Karpas-422 (cell line): ENCODE data around the gene SHISA5. TPM values are rescaled to one million over a fixed set of nuclear protein-coding genes. Genes with fewer than 3 reads are reported as not detected.
"Not testable (repeated sequence)": the region's sequence is repeated elsewhere in the genome, so short reads cannot be mapped to it uniquely, and the experiment has no call there.

Source experiments
- DNase-seq: peaks from one replicate; pipeline ENCODE4 v3.0.0-alpha.2; 2015
- H2AFZ ChIP-seq: fragments of 200-600 bp; sonication (generic); 2 replicates; pipeline ENCODE4 v1.6.1; 2014; ENCODE audit warnings: antibody characterized with exemption, low read length, mixed read lengths
- H3K27ac ChIP-seq: fragments of 200-600 bp; sonication (generic); 2 replicates; pipeline ENCODE4 v1.5.1; 2014; ENCODE audit warnings: mild to moderate bottlenecking, low read length, moderate library complexity
- H3K27me3 ChIP-seq: fragments of 200-600 bp; sonication (generic); 2 replicates; pipeline ENCODE4 v1.6.1; 2014; ENCODE audit warnings: low read length, mixed read lengths
- H3K36me3 ChIP-seq: fragments of 200-600 bp; sonication (generic); 2 replicates; pipeline ENCODE4 v1.6.1; 2014; ENCODE audit warnings: low read length, mixed read lengths; ENCODE audit not compliant: insufficient read depth
- H3K4me1 ChIP-seq: fragments of 200-600 bp; sonication (generic); 2 replicates; pipeline ENCODE4 v1.6.1; 2014; ENCODE audit warnings: mild to moderate bottlenecking, low read length, mixed read lengths
- H3K4me2 ChIP-seq: fragments of 200-600 bp; sonication (generic); 2 replicates; pipeline ENCODE4 v1.6.1; 2014; ENCODE audit warnings: low read length, low read depth, mild to moderate bottlenecking; ENCODE audit not compliant: poor library complexity, severe bottlenecking
- H3K4me3 ChIP-seq: fragments of 200-600 bp; sonication (generic); 2 replicates; pipeline ENCODE4 v1.5.1; 2014; ENCODE audit warnings: mild to moderate bottlenecking, antibody characterized with exemption, low read length, mixed read lengths
- H3K79me2 ChIP-seq: fragments of 200-600 bp; sonication (generic); 2 replicates; pipeline ENCODE4 v1.6.1; 2014; ENCODE audit warnings: mild to moderate bottlenecking, low read length, mixed read lengths
- H3K9ac ChIP-seq: fragments of 200-600 bp; sonication (generic); 2 replicates; pipeline ENCODE4 v1.6.0; 2014; ENCODE audit warnings: low read length
- H3K9me2 ChIP-seq: fragments of 200-600 bp; sonication (generic), shearing (Covaris generic); replicated peaks from 2 replicates; pipeline ENCODE4 v1.6.0; 2014; ENCODE audit warnings: mild to moderate bottlenecking, low read length, moderate library complexity; ENCODE audit not compliant: insufficient read depth
- H3K9me3 ChIP-seq: fragments of 300-700, 200-600 bp; sonication (generic); 2 replicates; pipeline ENCODE4 v1.6.1; 2014; ENCODE audit warnings: low read length, mixed read lengths
- H4K20me1 ChIP-seq: fragments of 200-600 bp; sonication (generic); 2 replicates; pipeline ENCODE4 v1.6.1; 2014; ENCODE audit warnings: mild to moderate bottlenecking, antibody characterized with exemption, low read length, low read depth; ENCODE audit not compliant: insufficient read depth
- total RNA-seq: library from RNA; depleted of rRNA; stranded (reverse); fragments of >200 nt; shearing (Covaris generic); gene quantifications from 2 replicates; pipeline ENCODE4 v1.2.3, GENCODE V29; 2014; ENCODE audit warnings: low replicate concordance; rRNA removed

The SHISA5 gene, protein sequence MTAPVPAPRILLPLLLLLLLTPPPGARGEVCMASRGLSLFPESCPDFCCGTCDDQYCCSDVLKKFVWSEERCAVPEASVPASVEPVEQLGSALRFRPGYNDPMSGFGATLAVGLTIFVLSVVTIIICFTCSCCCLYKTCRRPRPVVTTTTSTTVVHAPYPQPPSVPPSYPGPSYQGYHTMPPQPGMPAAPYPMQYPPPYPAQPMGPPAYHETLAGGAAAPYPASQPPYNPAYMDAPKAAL
- total RNA-seq: 141 and 149 TPM in 2 replicates

DNA sequence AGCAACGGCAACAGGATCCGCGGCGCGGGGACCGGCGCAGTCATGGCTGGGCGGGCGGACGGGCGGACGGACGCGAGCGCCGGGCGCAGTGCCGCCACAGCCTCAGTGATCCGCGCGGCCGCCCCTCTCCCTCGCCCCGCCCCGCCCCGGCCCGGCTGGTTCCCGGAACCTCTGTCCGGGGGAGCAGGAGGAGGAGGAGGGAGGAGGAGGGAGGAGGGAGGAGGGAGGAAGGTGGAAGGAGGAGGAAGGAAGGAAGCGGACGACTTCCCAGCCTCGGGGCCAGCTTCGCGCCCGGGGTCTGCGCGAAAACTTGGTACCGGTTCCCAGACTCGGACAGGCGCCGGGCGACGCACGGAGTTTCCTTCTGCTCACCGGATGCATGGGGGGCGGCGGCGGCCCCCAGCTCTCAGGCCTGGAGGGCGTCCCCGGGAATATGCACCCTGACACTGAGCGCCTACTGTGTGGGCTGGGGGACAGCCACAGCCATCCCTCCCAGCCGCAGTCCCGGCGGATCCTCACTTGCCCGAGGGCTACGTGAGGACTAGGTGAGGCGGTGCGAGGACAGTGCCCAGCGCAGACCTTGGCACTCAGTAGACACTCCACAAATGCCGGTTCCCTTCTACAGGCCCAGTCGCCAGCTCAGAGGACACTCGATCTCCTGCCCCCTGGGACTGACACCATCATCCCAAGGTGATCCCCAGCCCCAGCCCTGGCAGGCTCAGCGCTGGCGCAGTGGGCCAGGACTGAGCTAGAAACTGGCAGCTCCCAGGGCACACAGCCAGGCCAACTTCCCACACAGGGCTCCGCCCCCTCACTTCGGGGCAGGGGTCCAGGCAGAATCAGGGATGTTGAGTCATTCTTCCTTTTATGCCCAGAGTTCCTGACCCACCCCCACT, at the start of gene SHISA5:
Gene SHISA5, minus strand, starts transcription at position 124 of the 896 bp plus-strand sequence. Its CDS starts 80 bp downstream, at position 44.
- peak within 1 kb of the TSS; percentile 91 for H3K4me3 ChIP-seq
- no peaks in the 10 kb centered on the region for H3K79me2 ChIP-seq
- no peaks in the 10 kb centered on the region for H3K9me3 ChIP-seq
- peak; percentile 77 for DNase-seq
- peak within 1 kb of the TSS; percentile 37 for H3K27ac ChIP-seq
- peak within 1 kb of the TSS; percentile 88 for H3K9ac ChIP-seq
- no peaks in the 10 kb centered on the region for H3K27me3 ChIP-seq
- no peaks in the 10 kb centered on the region for H3K9me2 ChIP-seq
- peak within 1 kb of the TSS; percentile 86 for H3K4me2 ChIP-seq
- no peaks in the 10 kb centered on the region for H3K36me3 ChIP-seq
- H2AFZ ChIP-seq: peak within 1 kb of the TSS; percentile 96
- H4K20me1 ChIP-seq: no peaks in the 10 kb centered on the region
- H3K4me1 ChIP-seq: peaks cover 43% of the 10 kb centered on the region

DNA sequence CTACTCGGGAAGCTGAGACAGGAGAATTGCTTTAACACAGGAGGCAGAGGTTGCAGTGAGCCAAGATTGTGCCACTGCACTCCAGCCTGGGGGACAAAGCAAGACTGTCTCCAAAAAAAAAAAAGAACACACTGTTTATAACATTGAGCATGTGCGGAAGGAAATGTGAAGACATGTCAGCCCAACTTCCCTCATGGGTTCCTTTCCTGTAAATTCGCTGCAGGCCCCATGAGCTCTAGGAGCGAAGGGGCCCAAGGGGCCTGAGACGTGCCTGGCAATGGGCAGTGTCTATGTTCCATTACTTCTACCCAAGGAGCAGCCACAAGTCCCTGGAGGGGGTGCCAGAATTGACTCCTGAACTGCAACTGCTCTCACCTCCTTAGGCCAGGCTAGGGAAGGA, 49.4 kb upstream of the SHISA5 start:
- no peak overlapping the region for H3K27ac ChIP-seq
- H4K20me1 ChIP-seq: no peaks in the 10 kb centered on the region
- no peaks in the 10 kb centered on the region for H3K27me3 ChIP-seq
- H3K79me2 ChIP-seq: peaks cover 24% of the 10 kb centered on the region
- H3K36me3 ChIP-seq: peaks cover 11% of the 10 kb centered on the region; the same call in 1 of the 2 replicates
- DNase-seq: no peak
- H3K4me2 ChIP-seq: no peak overlapping the region
- no peaks in the 10 kb centered on the region for H3K9me2 ChIP-seq
- no peak overlapping the region for H2AFZ ChIP-seq
- H3K9me3 ChIP-seq: no peaks in the 10 kb centered on the region
- H3K4me1 ChIP-seq: peaks cover 36% of the 10 kb centered on the region
- peak overlapping the region; percentile 15; the same call in 1 of the 2 replicates for H3K9ac ChIP-seq
- H3K4me3 ChIP-seq: no peak overlapping the region

DNA sequence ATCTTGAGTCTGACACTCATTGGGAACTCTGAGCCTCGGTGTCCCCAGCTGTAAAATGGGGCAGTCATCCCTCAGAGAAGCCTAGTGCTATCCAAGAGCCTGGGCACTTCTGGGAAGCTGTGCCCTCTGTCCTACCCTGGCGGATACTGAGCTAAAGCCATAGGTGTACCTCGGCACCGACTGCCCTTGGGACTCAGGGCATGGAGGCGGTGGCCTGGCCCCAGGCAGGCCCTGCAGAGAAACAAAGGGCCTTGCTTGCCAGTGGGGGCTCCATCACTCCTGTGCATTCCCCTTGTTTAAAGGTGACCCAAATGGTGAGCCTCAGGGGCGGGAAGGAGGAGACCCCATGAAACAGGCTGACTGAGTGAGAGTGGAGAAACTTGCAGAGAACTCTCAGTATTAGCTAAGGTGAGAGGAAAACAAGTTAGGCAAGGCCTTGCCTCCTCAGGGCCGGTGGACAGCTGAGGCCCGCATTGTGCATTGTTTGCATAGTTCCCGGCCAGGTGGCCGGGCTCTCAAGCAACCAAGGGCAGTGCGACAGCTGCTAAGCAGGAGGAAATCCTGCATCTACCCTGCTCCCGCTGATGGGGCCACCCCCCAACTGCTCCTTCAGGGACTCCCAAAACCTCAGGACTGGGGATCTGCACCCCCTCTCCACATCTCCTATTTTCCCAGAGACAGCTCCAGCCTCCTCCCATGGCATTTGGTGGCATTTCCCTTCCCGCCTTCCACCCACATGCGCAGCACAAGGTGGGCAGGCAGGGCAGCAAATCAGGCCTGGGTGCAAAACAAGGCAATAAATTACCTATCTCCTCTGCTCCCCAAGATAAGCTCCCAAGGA, 48.4 kb upstream of the SHISA5 start:
- Histone ChIP-seq H3K9ac (no peak overlapping the region), H3K79me2 (peaks cover 24% of the 10 kb centered on the region), H3K27ac (no peak overlapping the region), H3K4me3 (no peak overlapping the region), H3K27me3 (no peaks in the 10 kb centered on the region), H4K20me1 (no peaks in the 10 kb centered on the region), H3K9me2 (no peaks in the 10 kb centered on the region), H3K4me1 (peaks cover 26% of the 10 kb centered on the region), H3K4me2 (no peak overlapping the region), H3K36me3 (peaks cover 16% of the 10 kb centered on the region), H2AFZ (no peak overlapping the region), H3K9me3 (no peaks in the 10 kb centered on the region)
- DNase-seq: no peak

DNA sequence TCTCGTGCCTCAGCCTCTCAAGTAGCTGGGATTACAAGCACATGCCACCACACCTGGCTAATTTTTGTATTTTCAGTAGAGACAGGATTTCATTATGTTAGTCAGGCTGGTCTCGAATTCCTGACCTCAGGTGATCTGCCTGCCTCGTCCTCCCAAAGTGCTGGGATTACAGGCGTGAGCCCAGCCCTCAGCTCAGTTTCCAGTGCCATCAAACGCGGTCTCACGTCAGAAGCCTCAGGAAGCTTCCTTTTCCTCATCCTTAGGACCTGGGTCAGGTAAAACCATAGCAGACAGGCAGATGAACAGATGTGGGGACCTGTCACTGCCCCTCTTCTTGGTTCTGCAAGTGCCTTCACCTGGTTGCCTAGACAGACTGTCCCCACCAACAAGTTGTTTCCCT, 47.7 kb upstream of the SHISA5 start:
- H3K9me3 ChIP-seq, H3K27ac ChIP-seq, H4K20me1 ChIP-seq, H3K4me2 ChIP-seq, H3K27me3 ChIP-seq, DNase-seq, H3K9ac ChIP-seq, H3K4me3 ChIP-seq, H2AFZ ChIP-seq, H3K9me2 ChIP-seq: not testable (repeated sequence)
- Histone ChIP-seq H3K4me1 (peaks cover 23% of the 10 kb centered on the region), H3K79me2 (peaks cover 24% of the 10 kb centered on the region), H3K36me3 (peaks cover 22% of the 10 kb centered on the region)

DNA sequence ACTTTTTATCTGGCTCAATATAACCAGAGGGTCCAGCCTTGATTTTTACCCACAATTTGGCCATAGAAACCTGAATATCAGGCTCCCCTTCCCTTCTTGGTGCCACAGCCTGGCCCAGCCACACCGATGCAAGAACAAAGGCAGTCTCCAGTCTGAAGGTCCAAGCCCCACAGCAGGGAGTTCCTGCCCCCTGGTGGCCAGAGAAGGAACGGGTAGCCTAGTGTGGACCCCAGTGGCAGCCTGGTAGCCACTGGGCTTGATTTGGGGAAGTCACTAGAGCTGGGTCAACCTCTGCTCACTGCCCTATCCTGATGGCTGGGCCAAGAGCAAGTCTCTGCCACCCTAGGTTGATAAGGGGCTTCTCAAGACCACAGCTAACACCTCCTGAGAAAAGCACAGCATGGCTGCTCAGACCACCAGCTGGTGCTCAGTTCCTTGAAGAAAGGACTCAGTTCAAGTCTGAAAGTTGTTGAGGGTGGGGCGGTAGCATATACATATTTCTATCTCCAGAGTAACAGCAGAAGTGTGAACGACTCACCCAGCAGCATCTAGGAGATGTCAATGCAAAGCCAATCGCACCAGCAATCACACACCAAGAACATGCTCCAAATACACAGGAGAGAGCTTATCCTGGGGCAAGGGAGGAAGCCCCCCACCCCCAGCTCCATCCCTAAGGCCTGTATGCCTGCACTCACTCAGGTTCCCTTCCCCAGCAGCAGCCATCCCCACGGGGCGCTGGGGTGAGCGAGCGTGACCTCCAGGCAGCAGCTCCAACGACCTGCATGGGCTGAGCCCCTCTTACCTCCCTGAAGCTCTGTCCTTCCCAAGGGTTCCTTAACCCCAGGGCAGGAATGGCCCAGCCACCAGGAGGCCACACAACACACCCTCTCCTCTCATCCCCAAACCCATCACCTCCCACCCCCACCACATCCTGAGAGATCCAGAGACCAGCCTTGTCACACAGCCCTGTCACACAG, 45.0 kb upstream of the SHISA5 start:
- no peak overlapping the region for H3K4me2 ChIP-seq
- no peak overlapping the region for H3K27ac ChIP-seq
- no peak overlapping the region for H2AFZ ChIP-seq
- peak; percentile 95 for DNase-seq
- H3K36me3 ChIP-seq: peaks cover 24% of the 10 kb centered on the region
- no peaks in the 10 kb centered on the region for H4K20me1 ChIP-seq
- no peaks in the 10 kb centered on the region for H3K9me3 ChIP-seq
- H3K79me2 ChIP-seq: peaks cover 5% of the 10 kb centered on the region; the same call in 1 of the 2 replicates
- no peaks in the 10 kb centered on the region for H3K27me3 ChIP-seq
- no peaks in the 10 kb centered on the region for H3K9me2 ChIP-seq
- peaks cover 2% of the 10 kb centered on the region; the same call in 1 of the 2 replicates for H3K4me1 ChIP-seq
- H3K4me3 ChIP-seq: no peak overlapping the region
- H3K9ac ChIP-seq: no peak overlapping the region

DNA sequence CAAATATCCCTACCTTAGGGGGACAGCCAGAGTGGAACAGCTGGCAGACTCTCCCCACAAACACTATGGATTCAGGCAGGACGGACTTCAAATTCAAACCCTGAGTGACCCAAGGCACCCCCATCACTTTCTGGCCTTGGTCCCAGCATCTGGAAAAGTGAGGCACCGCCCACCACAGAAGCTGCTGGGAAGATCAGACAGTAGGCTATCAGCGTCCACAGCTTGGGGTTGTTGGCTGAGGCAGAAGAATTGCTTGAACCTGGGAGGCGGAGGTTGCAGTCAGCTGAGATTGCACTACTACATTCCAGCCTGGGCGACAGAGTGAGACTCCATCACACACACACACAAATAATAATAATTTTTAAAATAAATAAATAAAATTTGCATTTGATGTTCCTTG, 44.2 kb upstream of the SHISA5 start:
- H4K20me1 ChIP-seq: no peaks in the 10 kb centered on the region
- no peak overlapping the region for H3K27ac ChIP-seq
- H3K79me2 ChIP-seq: no peaks in the 10 kb centered on the region; the same call in 1 of the 2 replicates
- H3K9ac ChIP-seq: no peak overlapping the region
- H3K4me2 ChIP-seq: no peak overlapping the region
- DNase-seq: no peak
- H3K36me3 ChIP-seq: peaks cover 17% of the 10 kb centered on the region
- no peak overlapping the region for H2AFZ ChIP-seq
- H3K9me2 ChIP-seq: no peaks in the 10 kb centered on the region
- H3K9me3 ChIP-seq: no peaks in the 10 kb centered on the region
- no peaks in the 10 kb centered on the region for H3K27me3 ChIP-seq
- no peaks in the 10 kb centered on the region; the same call in 1 of the 2 replicates for H3K4me1 ChIP-seq
- H3K4me3 ChIP-seq: no peak overlapping the region

DNA sequence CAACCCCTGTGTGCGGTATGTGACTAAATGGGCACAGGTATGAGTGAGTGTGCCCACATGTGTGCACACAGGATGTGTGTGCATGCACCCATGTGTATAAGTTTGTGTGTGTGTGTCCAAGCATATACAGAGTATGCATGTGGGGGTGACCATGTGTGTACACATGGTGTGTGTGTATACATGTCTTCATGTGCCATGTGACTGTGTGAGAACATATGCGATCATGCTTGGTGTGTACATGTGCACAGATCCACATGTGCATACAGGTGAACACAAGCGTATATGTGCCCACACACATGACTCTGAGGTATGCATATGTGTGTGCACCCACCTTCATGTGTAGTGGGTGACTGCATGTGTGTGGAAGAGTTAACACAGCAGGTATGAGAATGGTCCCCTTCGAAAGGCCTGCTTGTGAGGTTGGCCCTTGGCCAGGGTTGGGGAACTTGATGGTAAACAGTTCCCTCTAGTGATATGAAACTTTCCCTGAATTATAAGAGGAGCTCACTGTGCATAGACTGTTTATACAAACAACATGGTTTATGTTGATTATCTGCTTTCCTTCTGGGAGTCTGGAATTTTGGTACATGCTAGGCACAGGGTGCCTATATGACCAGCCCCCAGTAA, 42.3 kb upstream of the SHISA5 start:
- no peak for DNase-seq
- no peaks in the 10 kb centered on the region for H4K20me1 ChIP-seq
- no peak overlapping the region for H3K9ac ChIP-seq
- no peak overlapping the region for H2AFZ ChIP-seq
- no peaks in the 10 kb centered on the region for H3K9me3 ChIP-seq
- H3K27me3 ChIP-seq: no peaks in the 10 kb centered on the region
- no peaks in the 10 kb centered on the region for H3K79me2 ChIP-seq
- peaks cover 17% of the 10 kb centered on the region for H3K36me3 ChIP-seq
- no peak overlapping the region for H3K27ac ChIP-seq
- H3K9me2 ChIP-seq: no peaks in the 10 kb centered on the region
- H3K4me1 ChIP-seq: no peaks in the 10 kb centered on the region
- H3K4me3 ChIP-seq: no peak overlapping the region
- no peak overlapping the region for H3K4me2 ChIP-seq
